T-helper 2 cell treated with Interferon-gamma antibody and Interleukin-4, amounts not matched to agents 100 ng/mL and 5 ng/mL, for 36 hours (primary cell): Measurements from ENCODE around the gene SHOX. TPM values are rescaled to one million over a fixed set of nuclear protein-coding genes. Genes with fewer than 3 reads are reported as not detected.
"Not testable (repeated sequence)": the region's sequence is repeated elsewhere in the genome, so short reads cannot be mapped to it uniquely, and the experiment has no call there.

Experiments used
- intact Hi-C: fragments of 100-400 bp; cut with micrococcal nuclease; formaldehyde crosslinking; loops from one replicate; pipeline ENCODE4 v1.15.1; 2023
- total RNA-seq: library from RNA; stranded (reverse); gene quantifications from 2 replicates; pipeline ENCODE4 v1.2.3, GENCODE V29; 2022

SHOX gene
- total RNA-seq, 1 donor from 2014 or later: not detected

DNA sequence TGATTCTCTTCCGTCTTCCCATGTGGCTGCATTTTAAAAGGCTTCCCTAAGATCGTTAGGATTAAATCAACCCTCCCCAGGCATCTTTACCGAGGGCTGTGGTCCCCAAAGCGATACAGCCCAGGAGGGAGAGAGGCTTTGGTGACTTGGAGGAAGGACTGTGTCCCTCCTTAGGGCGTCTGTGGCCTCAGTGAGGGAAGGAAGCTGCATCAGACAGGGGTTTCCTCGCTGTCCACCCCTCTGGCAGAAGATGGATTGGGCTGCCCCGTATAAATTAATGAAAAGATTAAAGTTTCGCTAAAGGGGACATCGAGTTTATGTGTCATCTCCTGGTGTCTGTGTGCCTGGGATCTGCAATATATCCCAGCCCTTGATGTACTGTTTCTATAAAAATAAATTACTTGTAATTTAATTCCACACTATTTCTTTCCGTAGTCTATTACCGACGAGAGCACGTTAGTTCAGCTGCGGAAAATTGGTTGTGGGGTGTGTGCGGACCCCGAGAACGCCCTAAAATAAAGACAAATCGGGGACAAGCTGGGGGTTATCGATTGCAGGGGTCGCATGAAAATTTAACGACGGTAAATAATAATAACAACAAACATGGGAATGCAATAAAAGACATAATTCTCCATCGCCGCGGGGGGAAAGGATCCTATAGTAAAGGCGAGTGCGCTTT lies 6.5 kb downstream of the SHOX start:
- intact Hi-C loops: no loop called here

GRCh38 chrX:637660-638481 lies 7.3 kb downstream of the SHOX start:
- intact Hi-C loops: no loop called here

- intact Hi-C loops: no loop called here
Measured at GRCh38 chrX:638482-639131, 8.0 kb downstream of the SHOX start.

GRCh38 chrX:639151-639550 lies 8.6 kb downstream of the SHOX start:
- intact Hi-C loops: no loop called here

DNA sequence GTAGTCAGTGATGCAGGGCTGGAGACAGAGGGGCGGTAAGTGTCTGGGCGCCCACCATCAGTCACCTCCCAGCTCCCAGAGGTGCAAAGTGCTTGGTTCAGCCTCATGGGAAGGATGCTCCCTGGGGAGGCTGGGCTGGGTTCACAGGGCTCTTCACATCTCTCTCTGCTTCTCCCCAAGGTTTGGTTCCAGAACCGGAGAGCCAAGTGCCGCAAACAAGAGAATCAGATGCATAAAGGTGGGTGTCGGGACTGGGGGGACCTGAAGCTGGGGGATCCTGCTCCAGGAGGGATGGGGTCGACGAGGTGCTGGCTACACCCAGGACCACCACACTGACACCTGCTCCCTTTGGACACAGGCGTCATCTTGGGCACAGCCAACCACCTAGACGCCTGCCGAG lies 10.1 kb downstream of the SHOX start:
- intact Hi-C loops: no loop called here

DNA sequence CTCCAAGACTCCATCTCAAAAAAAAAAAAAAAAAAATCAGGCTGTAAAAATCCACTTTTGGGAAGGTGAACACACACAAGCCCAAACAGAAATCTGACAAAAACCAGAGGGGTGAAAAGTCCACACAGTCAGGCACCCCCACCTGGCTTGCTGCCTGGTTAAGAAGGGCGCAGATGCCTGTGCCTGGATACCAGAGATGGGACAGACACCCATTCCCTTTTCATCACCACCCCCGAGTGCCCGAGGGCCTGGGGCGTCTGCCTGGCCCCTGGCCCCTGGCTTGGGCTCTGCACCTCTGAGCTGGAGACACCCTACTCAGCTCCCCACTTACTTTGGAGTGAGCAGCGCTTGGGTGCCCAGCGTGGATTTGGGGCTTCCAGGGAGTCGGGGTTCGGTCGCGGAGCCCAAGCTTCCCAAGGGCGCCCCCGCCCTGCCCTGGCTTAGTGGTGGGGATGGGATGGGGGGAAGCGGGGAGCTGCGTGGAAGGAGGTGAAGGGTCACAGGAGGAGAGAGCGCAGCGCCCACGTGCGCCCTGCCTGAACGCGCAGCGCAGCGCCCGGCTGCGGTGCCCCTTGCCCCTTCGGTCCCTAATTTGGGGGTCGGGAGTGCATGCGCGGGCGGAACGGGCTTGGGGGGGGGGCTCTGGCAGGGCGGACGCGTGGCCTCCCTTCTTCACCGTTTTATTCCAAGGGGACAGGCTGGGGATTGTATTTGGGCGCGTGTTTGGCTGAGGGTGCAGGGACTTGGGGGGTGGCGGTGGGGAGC lies 11.3 kb downstream of the SHOX start:
- intact Hi-C loops: no loop called here

DNA sequence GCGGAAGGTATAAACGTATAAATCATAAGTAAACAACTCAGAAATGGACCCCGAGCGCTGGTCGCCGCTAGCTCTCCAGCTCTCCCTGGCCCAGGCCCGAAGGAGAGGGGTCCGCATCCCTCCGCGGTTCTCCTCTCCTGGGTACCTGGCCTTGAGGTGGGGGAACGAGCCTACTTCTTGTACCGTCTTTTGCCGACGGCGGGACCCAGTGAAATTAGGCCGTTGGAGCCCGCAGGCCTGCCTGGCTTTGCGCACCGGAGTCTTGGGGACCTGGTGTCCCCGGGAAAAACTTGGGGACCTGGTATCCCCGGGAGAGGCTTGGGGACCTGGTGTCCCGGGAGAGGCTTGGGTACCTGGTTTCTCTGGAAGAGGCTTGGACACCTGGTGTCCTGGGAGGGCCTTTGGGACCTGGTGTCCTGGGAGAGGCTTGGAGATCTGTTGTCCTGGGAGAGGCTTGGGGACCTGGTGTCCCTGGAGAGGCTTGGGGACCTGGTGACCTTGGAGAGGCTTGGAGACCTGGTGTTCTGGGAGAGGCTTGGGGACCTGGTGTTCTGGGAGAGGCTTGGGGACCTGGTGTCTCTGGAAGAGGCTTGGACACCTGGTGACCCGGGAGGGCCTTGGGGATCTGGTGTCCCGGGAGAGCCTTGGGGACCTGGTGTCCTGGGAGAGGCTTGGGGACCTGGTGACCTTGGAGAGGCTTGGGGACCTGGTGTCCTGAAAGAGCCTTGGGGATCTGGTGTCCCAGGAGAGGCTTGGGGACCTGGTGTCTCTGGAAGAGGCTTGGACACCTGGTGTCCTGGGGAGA lies 12.0 kb downstream of the SHOX start:
- intact Hi-C loops: no loop called here

DNA sequence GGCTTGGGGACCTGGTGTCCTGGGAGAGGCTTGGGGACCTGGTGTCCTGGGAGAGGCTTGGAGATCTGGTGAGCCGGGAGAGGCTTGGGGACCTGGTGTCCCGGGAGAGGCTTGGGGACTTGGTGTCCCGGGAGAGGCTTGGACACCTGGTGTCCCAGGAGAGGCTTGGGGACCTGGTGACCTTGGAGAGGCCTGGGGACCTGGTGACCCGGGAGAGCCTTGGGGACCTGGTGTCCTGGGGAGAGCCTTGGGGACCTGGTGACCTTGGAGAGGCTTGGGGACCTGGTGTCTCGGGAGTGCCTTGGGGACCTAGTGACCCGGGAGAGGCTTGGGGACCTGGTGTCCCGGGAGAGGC lies 12.6 kb downstream of the SHOX start:
- intact Hi-C loops: no loop called here

DNA sequence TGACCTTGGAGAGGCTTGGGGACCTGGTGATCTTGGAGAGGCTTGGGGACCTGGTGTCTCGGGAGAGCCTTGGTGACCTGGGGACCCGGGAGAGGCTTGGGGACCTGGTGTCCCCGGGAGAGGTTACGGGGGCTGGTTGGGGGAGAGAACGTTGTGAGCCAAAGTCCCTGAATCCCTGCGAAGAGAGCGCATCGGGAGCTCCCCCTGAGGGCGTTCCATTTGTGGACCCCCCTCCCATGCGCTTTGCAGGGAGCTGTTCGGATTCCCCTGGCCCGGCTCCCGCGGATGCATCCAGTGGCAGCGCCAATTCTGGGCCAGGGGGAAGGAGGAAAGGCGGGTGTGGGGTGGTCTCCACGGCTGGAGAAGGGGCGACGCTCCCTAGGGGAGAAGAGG lies 13.3 kb downstream of the SHOX start:
- intact Hi-C loops: no loop called here

DNA sequence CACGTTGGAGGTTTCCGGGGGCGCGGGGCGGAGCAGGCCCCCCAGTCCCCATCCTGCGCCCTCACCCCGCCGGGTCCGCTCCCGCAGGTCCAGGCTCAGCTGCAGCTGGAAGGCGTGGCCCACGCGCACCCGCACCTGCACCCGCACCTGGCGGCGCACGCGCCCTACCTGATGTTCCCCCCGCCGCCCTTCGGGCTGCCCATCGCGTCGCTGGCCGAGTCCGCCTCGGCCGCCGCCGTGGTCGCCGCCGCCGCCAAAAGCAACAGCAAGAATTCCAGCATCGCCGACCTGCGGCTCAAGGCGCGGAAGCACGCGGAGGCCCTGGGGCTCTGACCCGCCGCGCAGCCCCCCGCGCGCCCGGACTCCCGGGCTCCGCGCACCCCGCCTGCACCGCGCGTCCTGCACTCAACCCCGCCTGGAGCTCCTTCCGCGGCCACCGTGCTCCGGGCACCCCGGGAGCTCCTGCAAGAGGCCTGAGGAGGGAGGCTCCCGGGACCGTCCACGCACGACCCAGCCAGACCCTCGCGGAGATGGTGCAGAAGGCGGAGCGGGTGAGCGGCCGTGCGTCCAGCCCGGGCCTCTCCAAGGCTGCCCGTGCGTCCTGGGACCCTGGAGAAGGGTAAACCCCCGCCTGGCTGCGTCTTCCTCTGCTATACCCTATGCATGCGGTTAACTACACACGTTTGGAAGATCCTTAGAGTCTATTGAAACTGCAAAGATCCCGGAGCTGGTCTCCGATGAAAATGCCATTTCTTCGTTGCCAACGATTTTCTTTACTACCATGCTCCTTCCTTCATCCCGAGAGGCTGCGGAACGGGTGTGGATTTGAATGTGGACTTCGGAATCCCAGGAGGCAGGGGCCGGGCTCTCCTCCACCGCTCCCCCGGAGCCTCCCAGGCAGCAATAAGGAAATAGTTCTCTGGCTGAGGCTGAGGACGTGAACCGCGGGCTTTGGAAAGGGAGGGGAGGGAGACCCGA lies 14.0 kb downstream of the SHOX start:
- intact Hi-C loops: no loop called here

- intact Hi-C loops: no loop called here
Measured at GRCh38 chrX:646228-646495, 15.6 kb downstream of the SHOX start.

- intact Hi-C loops: no loop called here
Measured at GRCh38 chrX:646796-647195, 16.2 kb downstream of the SHOX start.

GRCh38 chrX:649166-649565 lies 18.6 kb downstream of the SHOX start:
- intact Hi-C loops: no loop called here

DNA sequence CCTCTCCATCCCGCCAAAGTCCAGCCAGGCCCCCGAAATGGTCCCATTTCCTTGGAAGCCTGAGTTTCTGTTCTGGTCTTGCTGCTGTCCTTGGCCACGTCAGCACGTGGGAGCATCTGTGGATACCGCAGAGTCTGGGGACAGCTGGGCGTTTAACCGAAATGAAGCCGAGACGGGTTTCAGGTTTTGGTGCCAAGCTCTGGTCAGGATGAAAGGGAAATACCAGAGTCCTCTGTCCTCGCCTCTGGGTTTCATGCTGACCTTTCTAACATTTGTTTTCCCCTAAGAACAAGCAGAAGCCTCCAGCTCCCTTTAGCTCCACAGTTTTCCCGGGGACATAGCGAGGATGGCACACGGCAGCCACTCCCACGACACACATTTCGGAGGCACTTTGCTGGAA lies 19.7 kb downstream of the SHOX start:
- intact Hi-C loops: no loop called here

DNA sequence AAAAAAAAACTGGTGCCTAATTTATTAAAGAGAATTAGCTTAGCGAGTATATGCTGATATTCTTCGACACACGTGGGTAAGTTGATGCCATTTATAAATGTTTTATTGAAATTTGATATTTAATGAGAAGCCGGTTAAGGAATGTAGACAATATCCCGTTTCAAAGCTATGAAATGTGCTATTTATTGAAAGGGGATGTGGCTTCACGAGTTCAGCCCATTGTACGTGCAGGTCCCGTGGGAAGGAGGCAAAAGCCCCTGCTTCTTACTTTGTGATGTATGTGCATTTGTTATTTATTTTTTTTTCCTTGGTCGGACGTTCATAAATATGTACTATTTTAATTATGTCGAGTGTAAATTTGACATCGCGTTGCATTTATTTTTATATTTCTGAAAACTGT lies 20.2 kb downstream of the SHOX start:
- intact Hi-C loops: no loop called here

- intact Hi-C loops: not testable (repeated sequence)
Measured at GRCh38 chrX:651922-652321, 21.3 kb downstream of the SHOX start.

DNA sequence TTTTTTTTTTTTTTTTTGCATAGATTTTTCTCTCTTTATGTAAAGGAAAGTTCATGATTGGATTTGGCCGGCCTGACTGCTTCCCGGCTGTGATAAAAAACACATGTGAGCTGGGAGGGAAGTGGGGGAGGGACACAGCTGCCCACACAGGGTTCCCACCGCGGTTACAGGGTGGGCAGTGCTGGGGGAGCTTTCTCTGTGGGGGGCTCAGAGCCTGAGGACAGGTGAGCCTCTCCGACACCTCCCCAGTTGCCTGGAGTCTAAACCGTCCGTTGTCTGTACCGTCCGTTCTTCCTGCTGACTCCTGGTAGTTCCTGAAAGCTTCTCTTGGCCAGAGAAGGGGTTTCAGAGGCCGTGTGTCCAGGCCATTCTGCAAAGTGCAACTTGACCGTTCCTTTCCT lies 21.8 kb downstream of the SHOX start:
- intact Hi-C loops: no loop called here

DNA sequence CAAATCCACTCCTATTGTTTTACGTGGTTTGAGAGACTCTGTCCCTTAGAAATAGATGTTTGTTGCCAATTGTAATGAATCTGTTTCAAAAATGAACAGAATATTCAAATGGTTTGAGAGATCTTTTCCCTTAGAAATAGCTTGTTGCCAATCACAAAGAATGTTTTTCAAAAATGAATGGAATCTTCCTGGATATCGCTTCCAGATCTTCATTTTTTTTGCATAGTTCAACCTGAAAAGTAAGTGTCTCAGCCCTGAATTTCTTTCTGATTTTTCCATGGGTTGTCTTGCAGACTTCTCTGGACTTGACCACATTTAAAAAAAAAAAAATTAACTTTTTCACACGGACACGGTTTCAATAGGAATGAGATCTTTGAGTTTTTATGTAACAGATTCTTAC lies 22.7 kb downstream of the SHOX start:
- intact Hi-C loops: no loop called here

DNA sequence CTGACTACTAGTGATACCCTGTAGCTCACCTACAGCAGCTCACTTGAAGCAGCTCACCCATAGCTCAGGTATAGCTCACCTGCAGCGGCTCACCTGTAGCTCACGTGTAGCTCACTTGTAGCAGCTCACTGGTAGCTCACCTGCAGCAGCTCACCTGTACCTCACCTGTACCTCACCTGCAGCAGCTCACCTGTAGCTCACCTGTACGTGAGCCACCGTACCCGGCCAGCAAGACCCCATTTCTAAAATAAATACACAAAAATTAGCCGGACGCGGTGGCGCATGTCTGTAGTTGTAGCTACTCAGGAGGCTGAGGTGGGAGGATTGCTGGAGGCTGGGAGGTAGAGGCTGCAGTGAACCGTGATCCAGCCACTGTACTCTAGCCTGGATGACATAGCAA lies 30.6 kb downstream of the SHOX start:
- intact Hi-C loops: no loop called here

GRCh38 chrX:662126-662525 lies 31.5 kb downstream of the SHOX start:
- intact Hi-C loops: no loop called here
